CD4-positive, alpha-beta T cell treated with Interleukin-15 for 4 hours (primary cell): ENCODE results near the gene MSRB3.
"Not testable (repeated sequence)": the region's sequence is repeated elsewhere in the genome, so short reads cannot be mapped to it uniquely, and the experiment has no call there.

ENCODE experiments used
- DNase-seq: peaks from one replicate; pipeline ENCODE4 v3.0.0-alpha.2; 2020; ENCODE audit warnings: low spot score

The MSRB3 gene

DNA sequence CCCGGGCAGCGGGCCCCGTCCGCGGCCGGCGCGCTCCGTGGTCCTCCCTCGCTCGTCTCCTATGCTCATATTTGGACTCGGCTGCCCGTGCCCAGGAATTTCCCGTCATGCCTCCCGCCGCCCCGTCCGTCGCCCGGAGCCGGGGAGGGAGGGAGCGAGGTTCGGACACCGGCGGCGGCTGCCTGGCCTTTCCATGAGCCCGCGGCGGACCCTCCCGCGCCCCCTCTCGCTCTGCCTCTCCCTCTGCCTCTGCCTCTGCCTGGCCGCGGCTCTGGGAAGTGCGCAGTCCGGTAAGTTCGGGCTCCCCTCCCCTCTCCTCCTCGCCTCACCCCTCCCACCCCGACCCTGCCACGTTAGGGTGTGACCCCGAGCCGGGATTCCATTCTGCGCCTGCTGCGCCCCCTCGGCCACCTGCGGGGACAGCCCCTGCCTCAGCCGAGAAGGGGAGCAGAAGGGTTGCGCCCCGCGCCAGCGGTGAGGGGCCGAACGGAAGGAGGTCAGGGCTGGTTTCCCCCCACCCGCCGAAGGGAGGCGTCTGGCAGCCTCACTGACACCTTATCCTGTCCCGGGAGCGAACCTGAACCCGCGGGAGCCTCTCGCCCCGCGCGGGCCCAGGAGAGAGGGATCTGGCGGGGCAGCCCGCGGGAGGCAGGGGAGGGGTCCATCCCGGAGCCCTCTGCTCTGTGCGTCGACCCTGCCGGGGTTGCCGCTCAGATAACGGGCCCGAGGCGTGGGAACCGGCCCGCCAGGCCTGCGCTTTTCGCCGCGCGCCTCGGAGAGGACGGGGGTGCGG lies at the start of gene MSRB3:
Gene MSRB3, plus strand, starts transcription at position 108 of the 793 bp plus-strand sequence. CDS start 29,897 bp downstream, outside the sequence.
- DNase-seq, result no peak

GRCh38 chr12:65229441-65229840 lies 49.0 kb upstream of the MSRB3 start:
- no peak for DNase-seq

GRCh38 chr12:65232476-65233077 lies 45.9 kb upstream of the MSRB3 start:
- DNase-seq, result peak; percentile 28

DNA sequence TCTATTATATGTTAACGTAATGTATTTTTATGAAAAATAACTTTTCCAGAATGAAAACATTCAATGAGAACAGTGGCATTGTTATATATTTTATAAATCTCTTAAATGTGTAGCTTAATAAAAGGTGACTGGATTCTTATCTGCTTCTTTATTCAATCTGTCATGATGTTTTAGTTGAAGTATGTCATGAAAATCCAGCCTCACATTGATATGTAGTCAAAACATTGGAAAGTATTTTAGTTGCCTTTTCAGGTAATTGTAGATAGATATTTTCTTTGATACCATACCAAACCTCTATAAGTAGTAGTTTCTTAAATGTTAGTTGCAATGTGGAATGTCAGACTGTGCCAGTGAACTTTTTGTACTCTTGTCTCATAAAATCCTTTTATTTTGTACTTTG lies 41.3 kb upstream of the MSRB3 start:
- no peak for DNase-seq

GRCh38 chr12:65238609-65239008 lies 39.9 kb upstream of the MSRB3 start:
- DNase-seq, result no peak

DNA sequence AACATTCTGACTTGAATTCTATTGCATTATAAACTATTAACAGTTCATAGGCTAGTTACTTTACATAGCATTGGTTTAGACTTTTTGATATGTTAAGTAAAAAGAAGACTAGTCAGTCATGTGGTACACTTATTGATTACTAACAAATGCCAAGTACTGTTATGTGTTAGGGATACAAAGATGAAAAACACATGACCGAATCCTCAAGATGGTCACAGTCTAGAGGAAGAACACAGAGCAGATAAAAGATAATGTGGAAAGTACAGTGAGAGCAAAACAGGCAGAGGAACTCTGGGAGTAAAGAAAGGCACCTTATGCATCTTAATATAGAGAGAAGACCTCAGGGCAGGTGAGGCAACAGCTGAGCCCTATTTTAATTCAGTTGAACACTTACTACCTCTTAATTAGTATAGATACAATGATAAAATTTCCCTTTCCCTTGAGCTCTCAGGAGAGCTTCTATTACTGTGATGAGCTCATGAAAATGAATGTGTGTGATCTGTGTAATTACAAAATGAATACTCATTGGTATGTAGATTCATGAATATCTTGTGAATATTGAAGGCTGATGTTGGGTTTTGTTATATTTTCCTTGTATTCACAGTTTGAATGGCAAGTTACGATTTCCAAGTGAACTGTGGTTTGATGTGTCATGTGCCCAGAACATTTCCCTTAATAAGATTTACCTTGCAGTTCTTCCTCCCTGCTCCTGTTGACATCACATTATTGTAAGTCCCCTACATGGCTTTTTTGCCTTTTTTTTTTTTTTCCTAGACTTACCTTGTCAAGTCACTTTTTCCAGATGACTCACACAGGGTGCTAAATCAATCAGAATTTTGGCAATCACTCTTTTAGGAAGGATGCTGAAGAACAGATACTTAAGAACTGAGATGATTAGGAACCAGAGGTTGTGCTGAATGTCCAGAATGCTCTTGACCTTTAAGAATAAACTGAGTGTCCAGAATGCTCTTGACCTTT lies 29.5 kb upstream of the MSRB3 start:
- DNase-seq, result no peak

- DNase-seq, result no peak
Measured at GRCh38 chr12:65252515-65252914, 26.0 kb upstream of the MSRB3 start.

DNA sequence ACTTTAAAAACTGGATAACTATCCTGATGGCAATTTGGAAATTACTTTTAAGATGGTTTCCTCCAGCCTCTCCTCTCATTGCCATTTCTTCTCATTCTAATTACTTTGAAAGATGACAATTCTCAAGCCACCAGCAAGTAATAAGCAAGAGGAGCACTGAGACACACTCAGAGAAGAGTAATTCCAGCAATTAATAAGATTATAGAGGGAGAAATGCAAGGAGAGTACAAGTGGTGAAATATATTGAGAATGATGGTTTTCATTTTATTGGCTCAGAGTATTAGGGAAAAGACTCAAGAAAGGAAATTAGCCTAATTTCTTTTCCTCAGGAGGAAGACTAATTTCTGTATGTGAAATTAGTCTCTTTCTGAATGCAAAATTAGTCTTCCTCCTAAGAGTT lies 20.5 kb upstream of the MSRB3 start:
- DNase-seq, result no peak

DNA sequence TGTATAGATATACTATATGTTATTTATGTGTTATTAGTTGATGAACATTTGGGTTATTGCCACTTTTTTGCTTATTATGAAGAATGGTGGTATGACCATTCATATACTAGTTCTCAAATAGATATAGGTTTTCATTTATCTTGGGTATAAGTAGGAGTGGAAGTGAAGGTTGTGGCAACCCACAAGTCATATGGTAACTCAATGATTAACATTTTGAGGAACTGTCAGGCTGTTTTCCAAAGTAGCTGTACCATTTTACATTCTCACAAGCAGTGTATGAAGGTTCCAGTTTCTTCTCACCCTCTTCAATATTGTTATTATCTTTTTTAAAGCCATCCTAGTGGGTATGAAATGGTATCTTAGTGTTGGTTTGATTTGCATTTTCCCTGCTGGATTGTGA lies 19.0 kb upstream of the MSRB3 start:
- no peak for DNase-seq

DNA sequence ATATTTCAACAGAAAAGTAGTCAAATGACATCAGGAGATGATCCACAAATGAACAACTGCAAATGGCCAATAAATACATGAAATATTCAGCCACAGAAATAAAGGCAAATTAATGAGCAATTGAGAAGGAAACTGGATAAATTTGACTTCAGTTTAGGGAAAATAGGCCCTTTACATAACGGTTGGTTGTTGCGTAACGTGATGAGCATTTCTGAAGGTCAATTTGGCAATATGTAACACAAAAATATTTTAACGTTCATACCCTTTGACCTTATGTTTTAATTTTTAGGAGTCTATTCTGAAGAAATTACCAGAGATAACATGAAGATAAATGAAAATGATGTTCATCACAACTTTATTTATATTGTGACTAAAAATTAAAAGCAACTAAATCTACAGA lies 14.7 kb upstream of the MSRB3 start:
- DNase-seq, result no peak

- DNase-seq, result no peak
Measured at GRCh38 chr12:65266408-65266807, 12.1 kb upstream of the MSRB3 start.

DNA sequence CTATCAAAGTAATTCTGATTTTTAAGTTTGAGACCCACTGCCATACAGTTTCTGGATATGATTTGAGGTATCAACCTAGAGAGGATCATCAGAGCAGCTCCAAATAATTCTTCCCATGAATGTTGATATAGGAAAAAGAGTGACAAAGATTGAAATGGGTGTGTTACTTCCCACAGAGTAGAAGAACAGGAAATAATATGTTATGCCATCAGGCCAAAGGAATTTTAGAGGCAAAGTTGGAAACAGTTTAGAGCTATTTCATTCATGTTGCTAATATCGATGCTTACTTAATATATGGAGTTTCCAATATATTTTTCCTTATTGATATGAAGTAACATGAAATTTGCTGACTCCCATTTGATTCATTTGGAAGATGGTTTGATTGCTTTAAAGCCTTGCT lies 8.9 kb upstream of the MSRB3 start:
- DNase-seq, result no peak

DNA sequence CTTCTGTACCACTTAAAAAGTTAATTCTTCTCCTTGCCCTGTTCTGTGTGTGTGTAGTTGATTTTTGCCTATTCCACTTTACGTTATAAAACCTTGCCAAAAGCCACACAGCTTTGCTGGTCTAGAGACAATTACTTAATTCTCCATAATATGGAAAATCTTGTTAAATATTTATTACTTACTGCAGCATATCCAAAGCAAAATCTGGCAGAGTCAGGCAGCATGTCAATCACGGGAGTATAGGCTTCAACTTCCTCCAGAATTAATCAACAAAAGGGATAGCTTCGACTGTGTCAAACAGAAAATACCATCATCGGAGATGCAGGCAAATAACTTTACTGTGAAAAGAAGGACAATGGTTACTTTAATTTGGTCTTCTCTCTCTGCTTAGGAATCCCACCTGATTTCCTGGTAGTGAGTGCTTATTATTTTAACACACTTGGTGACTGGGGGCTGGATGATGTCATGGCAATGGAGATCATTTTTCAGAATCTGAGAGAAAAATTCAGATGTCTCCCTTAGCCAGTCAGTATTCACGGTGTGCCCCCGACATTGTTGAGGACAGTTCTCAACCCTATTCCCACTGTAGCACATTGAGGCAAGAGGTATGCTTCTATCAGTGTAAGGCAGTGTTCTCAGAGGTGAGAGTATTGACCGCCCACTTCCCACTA lies 3.7 kb upstream of the MSRB3 start:
- no peak for DNase-seq

DNA sequence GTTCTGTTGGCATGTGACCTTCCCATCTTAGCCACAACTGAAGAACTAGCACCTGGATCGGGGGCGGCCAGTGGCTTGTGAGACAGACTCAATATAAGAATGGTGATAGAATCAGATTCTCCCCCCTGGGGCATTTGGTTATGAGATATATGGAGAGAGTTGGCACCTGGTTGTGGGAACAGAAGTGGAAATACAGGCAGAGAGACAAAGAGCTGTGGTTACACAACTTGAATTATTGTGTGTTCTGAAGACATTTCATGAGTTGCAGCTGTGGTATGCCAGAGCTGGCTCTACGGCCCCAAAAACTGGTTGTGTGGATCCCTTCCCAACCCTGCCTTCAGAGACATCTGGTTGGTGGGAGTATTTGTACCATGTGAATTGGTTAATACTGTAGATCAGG lies 2.9 kb upstream of the MSRB3 start:
- no peak for DNase-seq

DNA sequence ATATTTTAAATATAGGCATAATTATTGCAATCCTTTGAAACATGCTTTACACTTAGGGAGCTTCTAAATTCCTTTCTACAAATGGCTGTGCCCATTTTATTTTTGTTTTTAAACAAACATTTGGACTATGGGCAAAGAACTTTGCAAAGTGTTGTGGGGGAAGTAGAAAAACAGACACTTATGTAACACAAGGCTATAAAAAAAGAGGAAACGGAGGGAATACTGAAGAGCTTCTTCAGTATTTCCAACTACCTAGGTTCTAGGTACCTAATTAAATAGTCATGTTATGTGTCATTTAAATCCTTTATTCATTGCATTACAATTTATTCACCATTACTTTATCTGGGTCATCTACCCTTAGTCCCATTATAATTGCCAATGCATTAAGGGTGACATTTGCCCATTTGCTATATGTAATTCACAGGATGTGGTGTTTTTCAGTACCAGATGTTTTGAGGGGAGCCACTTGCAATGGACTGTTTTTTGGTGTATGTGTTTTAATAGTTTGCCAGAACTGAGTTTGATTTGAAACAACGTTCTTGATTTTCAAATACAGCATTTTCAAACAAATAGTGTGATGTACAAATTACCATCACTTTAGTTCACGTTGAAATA lies 1.5 kb upstream of the MSRB3 start:
- no peak for DNase-seq

GRCh38 chr12:65277994-65278575 lies 398 bp upstream of the MSRB3 start:
- DNase-seq, result no peak

DNA sequence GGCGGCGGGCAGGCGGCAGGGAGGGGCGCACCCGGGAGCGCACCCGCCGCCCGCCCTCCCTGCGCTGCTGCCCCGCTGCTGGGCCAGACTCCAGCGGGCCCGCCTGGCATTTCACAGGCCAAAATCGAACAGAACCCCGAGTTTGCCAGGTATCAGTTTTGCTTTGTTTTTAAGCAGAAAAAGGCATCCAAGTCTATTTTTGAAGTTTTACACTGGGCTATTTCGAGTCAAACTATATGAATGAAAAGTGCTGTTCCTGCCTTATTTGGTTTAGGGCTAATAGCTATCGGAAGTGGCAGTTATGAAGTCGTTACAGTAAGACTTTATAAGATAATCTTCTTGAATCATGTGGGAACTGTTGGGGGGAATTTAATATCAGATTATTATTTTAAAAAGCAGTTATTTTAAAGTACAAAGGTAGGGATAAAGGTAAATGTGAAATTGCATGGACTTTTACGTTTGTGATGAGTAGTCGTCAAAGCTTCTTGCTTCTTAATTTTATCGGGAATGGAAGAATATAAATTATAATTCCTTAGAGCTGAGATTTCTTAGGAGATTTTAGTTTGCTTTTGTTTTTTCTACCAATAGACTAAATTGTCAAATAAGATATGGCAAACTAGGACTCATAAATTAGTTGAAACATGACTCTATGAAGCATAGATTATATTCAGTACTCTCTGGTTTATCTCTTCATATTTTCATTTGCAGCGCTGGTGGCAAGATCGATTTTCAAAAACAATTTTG lies 1.1 kb downstream of the MSRB3 start:
- DNase-seq, result no peak

DNA sequence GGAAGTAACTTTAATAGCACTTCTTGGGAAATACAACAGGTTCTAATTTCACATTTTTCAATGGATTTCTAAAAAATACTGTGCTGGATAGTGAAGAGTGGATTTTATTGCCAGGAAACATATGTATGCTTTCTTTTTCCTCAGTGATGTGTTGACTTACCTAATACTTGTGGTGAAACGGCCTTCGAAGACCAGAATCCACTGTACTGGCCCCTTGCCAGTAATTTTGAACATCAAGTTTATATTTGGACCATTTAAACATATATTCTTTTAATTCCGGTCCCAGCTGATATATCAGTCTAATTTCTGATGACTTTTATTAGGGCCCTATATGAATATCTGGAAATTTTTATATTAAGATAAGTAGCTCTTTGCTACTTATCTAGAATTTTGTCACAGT lies 1.8 kb downstream of the MSRB3 start:
- no peak for DNase-seq

- no peak for DNase-seq
Measured at GRCh38 chr12:65282840-65283239, 4.4 kb downstream of the MSRB3 start.

- not testable (repeated sequence) for DNase-seq
Measured at GRCh38 chr12:65285532-65285931, 7.0 kb downstream of the MSRB3 start.

- no peak for DNase-seq
Measured at GRCh38 chr12:65287426-65287825, 8.9 kb downstream of the MSRB3 start.
